GM12892 (cell line): ENCODE measurements around the gene AQP6.

Source experiments
- POLR2A ChIP-seq: IDR thresholded peaks from 2 replicates; pipeline ENCODE4 v1.6.1; 2011; ENCODE audit warnings: low read depth, low read length, control low read depth
- TAF1 ChIP-seq: IDR thresholded peaks from 2 replicates; pipeline ENCODE4 v1.6.1; 2011; ENCODE audit warnings: low read depth, mild to moderate bottlenecking, control low read depth, low read length, borderline replicate concordance

DNA sequence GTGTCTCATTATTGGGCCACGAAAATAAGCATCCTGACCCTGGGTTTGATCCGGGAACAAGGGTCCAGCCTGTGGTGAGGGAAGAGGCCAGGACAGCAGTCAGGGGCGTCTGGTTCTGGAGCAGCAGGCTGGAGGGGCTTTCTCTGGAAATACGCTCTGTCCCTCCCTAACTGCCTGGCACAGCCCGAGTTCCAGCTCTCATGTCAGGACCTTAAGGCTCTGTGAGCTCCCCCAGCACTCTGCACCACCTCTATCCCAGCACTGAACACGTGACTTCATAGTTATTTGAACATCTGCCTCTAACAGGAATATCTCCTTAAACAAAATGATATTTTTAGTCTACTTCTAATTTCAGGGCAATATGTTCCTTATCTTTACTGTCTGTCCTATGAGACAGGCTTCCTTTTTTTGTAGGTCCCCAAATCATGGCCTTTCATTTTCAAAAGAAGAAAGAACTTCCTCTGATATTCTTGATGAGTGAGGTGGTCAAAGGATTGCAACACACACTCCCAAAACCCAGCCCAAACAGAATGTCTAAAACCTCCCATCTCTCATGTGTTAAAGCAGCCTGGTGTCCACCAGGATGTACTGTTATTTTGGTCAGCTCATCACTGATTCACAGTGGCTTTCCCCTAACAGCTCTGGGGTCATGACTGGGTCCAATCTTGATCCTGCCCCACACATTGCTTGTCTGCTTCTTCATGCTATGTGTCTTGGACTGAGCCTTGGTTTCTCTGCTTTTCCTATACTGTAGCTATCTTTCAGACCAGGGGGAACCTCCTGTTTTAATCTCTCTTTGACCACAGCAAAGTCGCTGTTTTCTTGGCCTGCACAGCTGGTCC lies 9.7 kb downstream of the AQP6 start:
- TF ChIP-seq POLR2A (no peak), TAF1 (no peak)
